ENCODE results near the gene LPIN2. TPM values are rescaled to one million over a fixed set of nuclear protein-coding genes. Genes with fewer than 3 reads are reported as not detected.
A peak's percentile ranks its signal among the peaks of the same experiment; 100 is the strongest.

LPIN2 gene
- total RNA-seq (10 to 100 TPM; 46.6 to 65.6 TPM), polyA plus RNA-seq (ENCODE audit: insufficient read length in 2 of 2) (10 to 100 TPM; 43.7 to 52.5 TPM)
- long read RNA-seq, donor 1, partial matches to known transcripts = 0 of 1 reads
- long read RNA-seq, donor 1, other reads (novel, unspliced or antisense) = 0 of 1 reads
- long read RNA-seq, donor 2, partial matches to known transcripts = 0 of 2 reads
- long read RNA-seq, donor 2, other reads (novel, unspliced or antisense) = 0 of 2 reads
- long read RNA-seq, donor 3, partial matches to known transcripts = 0 of 3 reads
- long read RNA-seq, donor 3, other reads (novel, unspliced or antisense) = 0 of 3 reads
- long read RNA-seq, donor 4, partial matches to known transcripts = 0 of 4 reads
- long read RNA-seq, donor 4, other reads (novel, unspliced or antisense) = 0 of 4 reads

GRCh38 chr18:3013024-3013804, at the start of gene LPIN2:
Gene LPIN2, minus strand, starts transcription at chr18:3013144. Its CDS starts 52,304 bp downstream, at chr18:2960840.
- under 1% methylated on average over 70 of the region's 78 CpGs for WGBS (ENCODE audit: insufficient coverage)
- Histone ChIP-seq H3K9me3 (ENCODE audit: control insufficient read depth, insufficient read depth, low read length) (no peaks in the 10 kb centered on the region), H3K4me3 (ENCODE audit: low read depth, low read length) (peak within 1 kb of the TSS; percentile 66), H3K36me3 (ENCODE audit: control insufficient read depth, insufficient read depth, low read length) (peaks cover 7% of the 10 kb centered on the region), H3K27me3 (ENCODE audit: control insufficient read depth, insufficient read depth, low read length) (no peaks in the 10 kb centered on the region), H3K27ac (ENCODE audit: low read depth, low read length) (peak within 1 kb of the TSS; percentile 83), H3K4me1 (ENCODE audit: control insufficient read depth, insufficient read depth, low read length) (peaks cover 20% of the 10 kb centered on the region)
- DNase-seq (ENCODE audit: low read depth in 4 of 6, low spot score in 6 of 6) = peak; percentile 89 to 99 (median 94)

GRCh38 chr18:3061581-3062312, 48.8 kb upstream of the LPIN2 start:
- H3K4me3 ChIP-seq (ENCODE audit: low read depth, low read length) = no peak overlapping the region
- H3K9me3 ChIP-seq (ENCODE audit: control insufficient read depth, insufficient read depth, low read length) = no peaks in the 10 kb centered on the region
- H3K36me3 ChIP-seq (ENCODE audit: control insufficient read depth, insufficient read depth, low read length) = no peaks in the 10 kb centered on the region
- H3K27ac ChIP-seq (ENCODE audit: low read depth, low read length) = no peak overlapping the region
- WGBS (ENCODE audit: insufficient coverage) = 100% methylated on average over 6 of the region's 11 CpGs
- no peak for DNase-seq (ENCODE audit: low read depth in 4 of 6, low spot score in 6 of 6)
- H3K4me1 ChIP-seq (ENCODE audit: control insufficient read depth, insufficient read depth, low read length) = peaks cover 10% of the 10 kb centered on the region
- no peaks in the 10 kb centered on the region for H3K27me3 ChIP-seq (ENCODE audit: control insufficient read depth, insufficient read depth, low read length)

DNA sequence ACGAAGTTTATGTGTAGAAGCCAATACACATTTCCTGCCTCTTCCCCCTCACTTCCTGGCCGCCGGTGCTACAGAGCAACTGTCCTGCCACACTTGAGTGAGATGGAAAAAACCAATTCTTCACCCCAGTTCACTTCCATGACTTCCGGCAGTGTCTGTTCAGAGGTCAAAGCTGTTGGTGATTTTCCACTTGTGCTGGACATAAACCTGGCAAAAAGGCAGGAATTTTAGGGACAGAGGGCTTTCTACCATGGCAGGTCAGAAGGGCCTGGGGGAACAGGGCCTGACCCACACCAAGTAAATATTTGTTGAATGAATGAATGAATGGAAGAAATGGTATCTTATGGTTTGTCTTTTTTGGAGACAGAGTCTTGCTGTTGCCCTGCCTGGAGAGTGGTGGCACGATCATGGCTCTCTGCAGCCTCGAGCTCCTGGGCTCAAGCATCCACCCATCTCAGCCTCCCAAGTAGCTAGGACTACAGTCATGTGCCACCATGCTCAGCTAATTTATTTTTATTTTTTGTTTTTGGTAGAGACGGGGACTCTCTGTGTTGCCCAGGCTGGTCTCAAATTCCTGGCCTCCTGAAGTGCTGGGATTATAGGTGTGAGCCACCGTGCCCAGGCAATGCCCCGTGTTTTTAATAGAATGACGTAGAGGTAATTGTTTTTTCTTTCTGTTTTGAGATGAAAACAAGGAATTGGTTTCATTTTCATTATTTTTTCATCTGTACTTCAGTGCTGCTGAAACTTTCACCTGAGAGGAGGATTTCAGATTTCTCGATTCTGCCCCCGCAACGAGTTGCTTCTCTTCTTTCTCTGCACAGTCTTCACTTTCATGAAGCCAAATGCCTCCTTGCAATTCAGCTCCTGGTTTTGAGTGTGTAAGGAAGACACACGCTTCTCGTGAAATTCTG, 48.0 kb upstream of the LPIN2 start:
- H3K36me3 ChIP-seq (ENCODE audit: control insufficient read depth, insufficient read depth, low read length) = no peaks in the 10 kb centered on the region
- H3K27ac ChIP-seq (ENCODE audit: low read depth, low read length) = no peak overlapping the region
- no peak for DNase-seq (ENCODE audit: low read depth in 4 of 6, low spot score in 6 of 6)
- H3K27me3 ChIP-seq (ENCODE audit: control insufficient read depth, insufficient read depth, low read length) = no peaks in the 10 kb centered on the region
- H3K4me1 ChIP-seq (ENCODE audit: control insufficient read depth, insufficient read depth, low read length) = peaks cover 10% of the 10 kb centered on the region
- whole genome bisulfite sequencing (ENCODE audit: insufficient coverage) = 94% methylated on average over 7 of the region's 15 CpGs
- H3K9me3 ChIP-seq (ENCODE audit: control insufficient read depth, insufficient read depth, low read length) = no peaks in the 10 kb centered on the region
- no peak overlapping the region for H3K4me3 ChIP-seq (ENCODE audit: low read depth, low read length)

- no peaks in the 10 kb centered on the region for H3K27me3 ChIP-seq (ENCODE audit: control insufficient read depth, insufficient read depth, low read length)
- WGBS (ENCODE audit: insufficient coverage) = no CpG with 5 or more reads among the region's 3 CpGs
- no peaks in the 10 kb centered on the region for H3K36me3 ChIP-seq (ENCODE audit: control insufficient read depth, insufficient read depth, low read length)
- DNase-seq (ENCODE audit: low read depth in 4 of 6, low spot score in 6 of 6) = no peak
- peaks cover 10% of the 10 kb centered on the region for H3K4me1 ChIP-seq (ENCODE audit: control insufficient read depth, insufficient read depth, low read length)
- no peaks in the 10 kb centered on the region for H3K9me3 ChIP-seq (ENCODE audit: control insufficient read depth, insufficient read depth, low read length)
- peak overlapping the region; percentile 64 for H3K27ac ChIP-seq (ENCODE audit: low read depth, low read length)
- H3K4me3 ChIP-seq (ENCODE audit: low read depth, low read length) = no peak overlapping the region
Measured at GRCh38 chr18:3059272-3059671, 46.3 kb upstream of the LPIN2 start.

- Histone ChIP-seq H3K4me3 (ENCODE audit: low read depth, low read length) (no peak overlapping the region), H3K36me3 (ENCODE audit: control insufficient read depth, insufficient read depth, low read length) (no peaks in the 10 kb centered on the region), H3K27ac (ENCODE audit: low read depth, low read length) (peak overlapping the region; percentile 64), H3K4me1 (ENCODE audit: control insufficient read depth, insufficient read depth, low read length) (peaks cover 10% of the 10 kb centered on the region), H3K27me3 (ENCODE audit: control insufficient read depth, insufficient read depth, low read length) (no peaks in the 10 kb centered on the region), H3K9me3 (ENCODE audit: control insufficient read depth, insufficient read depth, low read length) (no peaks in the 10 kb centered on the region)
- 88% methylated on average over 1 of the region's 6 CpGs for WGBS (ENCODE audit: insufficient coverage)
- no peak for DNase-seq (ENCODE audit: low read depth in 4 of 6, low spot score in 6 of 6)
Measured at GRCh38 chr18:3058328-3059191, 45.6 kb upstream of the LPIN2 start.

DNA sequence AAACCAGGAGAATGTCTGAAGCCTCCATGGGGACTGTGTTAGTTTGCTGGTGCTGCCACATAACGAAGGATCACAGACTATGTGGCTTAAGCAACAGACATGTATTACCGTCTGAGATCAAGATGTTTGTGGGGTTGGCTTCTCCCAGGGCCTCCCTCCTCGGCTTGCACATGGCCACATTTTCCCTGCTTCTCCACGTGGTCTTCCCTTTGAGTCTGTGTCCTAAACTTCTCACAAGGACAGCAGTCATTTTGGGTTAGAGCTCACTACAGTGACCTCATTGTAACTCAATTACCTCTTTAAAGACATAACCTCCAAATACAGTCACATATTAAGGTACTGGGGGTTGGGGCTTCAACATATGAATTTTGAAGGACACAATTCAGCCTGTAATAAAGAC, 44.6 kb upstream of the LPIN2 start:
- 86% methylated on average over 4 of the region's 4 CpGs for WGBS (ENCODE audit: insufficient coverage)
- no peak overlapping the region for H3K4me3 ChIP-seq (ENCODE audit: low read depth, low read length)

DNA sequence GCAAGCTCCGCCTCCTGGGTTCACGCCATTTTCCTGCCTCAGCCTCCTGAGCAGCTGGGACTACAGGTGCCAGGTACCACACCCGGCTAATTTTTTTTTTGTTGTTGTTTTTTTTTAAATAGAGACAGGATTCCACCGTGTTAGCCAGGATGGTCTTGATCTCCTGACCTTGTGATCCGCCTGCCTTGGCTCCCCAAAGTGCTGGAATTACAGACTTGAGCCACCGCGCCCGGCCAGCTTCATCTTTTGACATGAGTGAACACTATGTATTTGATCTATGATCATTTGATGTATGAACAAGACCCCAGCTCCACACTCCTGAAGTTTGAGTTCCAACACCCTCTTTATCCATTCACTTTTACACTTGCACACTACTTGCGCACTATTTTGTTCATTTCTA, 43.4 kb upstream of the LPIN2 start:
- WGBS (ENCODE audit: insufficient coverage) = 100% methylated on average over 4 of the region's 9 CpGs
- no peaks in the 10 kb centered on the region for H3K9me3 ChIP-seq (ENCODE audit: control insufficient read depth, insufficient read depth, low read length)
- no peak overlapping the region for H3K4me3 ChIP-seq (ENCODE audit: low read depth, low read length)
- peaks cover 5% of the 10 kb centered on the region for H3K4me1 ChIP-seq (ENCODE audit: control insufficient read depth, insufficient read depth, low read length)
- DNase-seq (ENCODE audit: low read depth in 4 of 6, low spot score in 6 of 6) = no peak
- H3K27me3 ChIP-seq (ENCODE audit: control insufficient read depth, insufficient read depth, low read length) = no peaks in the 10 kb centered on the region
- no peak overlapping the region for H3K27ac ChIP-seq (ENCODE audit: low read depth, low read length)
- no peaks in the 10 kb centered on the region for H3K36me3 ChIP-seq (ENCODE audit: control insufficient read depth, insufficient read depth, low read length)

More for the DNA sequence above, 44.6 kb upstream of the LPIN2 start:
- Histone ChIP-seq H3K27ac (ENCODE audit: low read depth, low read length) (no peak overlapping the region), H3K4me1 (ENCODE audit: control insufficient read depth, insufficient read depth, low read length) (peaks cover 5% of the 10 kb centered on the region), H3K9me3 (ENCODE audit: control insufficient read depth, insufficient read depth, low read length) (no peaks in the 10 kb centered on the region), H3K27me3 (ENCODE audit: control insufficient read depth, insufficient read depth, low read length) (no peaks in the 10 kb centered on the region), H3K36me3 (ENCODE audit: control insufficient read depth, insufficient read depth, low read length) (no peaks in the 10 kb centered on the region)
- DNase-seq (ENCODE audit: low read depth in 4 of 6, low spot score in 6 of 6) = no peak

DNA sequence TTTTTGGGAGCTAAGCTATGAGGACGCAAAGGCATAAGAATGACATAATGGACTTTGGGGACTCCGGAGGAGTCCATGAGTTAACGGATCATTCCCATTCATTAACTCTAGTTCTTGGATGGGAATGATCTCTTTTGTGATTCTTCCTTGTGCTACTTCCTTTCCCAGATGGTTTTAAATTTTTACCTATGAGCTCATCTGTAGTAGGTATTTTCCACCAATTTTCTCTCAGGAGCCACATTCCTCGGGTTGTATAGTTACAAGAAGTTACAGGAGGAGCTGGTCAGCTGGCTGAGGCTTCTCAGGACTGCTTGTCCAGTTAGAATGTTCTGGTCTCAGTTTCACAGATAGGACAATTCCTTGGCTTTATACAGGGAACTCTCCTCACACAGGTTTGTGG, 42.9 kb upstream of the LPIN2 start:
- no peak for DNase-seq (ENCODE audit: low read depth in 4 of 6, low spot score in 6 of 6)
- Histone ChIP-seq H3K27me3 (ENCODE audit: control insufficient read depth, insufficient read depth, low read length) (no peaks in the 10 kb centered on the region), H3K4me1 (ENCODE audit: control insufficient read depth, insufficient read depth, low read length) (peaks cover 5% of the 10 kb centered on the region), H3K9me3 (ENCODE audit: control insufficient read depth, insufficient read depth, low read length) (no peaks in the 10 kb centered on the region), H3K4me3 (ENCODE audit: low read depth, low read length) (no peak overlapping the region), H3K36me3 (ENCODE audit: control insufficient read depth, insufficient read depth, low read length) (no peaks in the 10 kb centered on the region), H3K27ac (ENCODE audit: low read depth, low read length) (no peak overlapping the region)
- WGBS (ENCODE audit: insufficient coverage) = no CpG with 5 or more reads among the region's 4 CpGs

Measured in spinal cord (tissue), 10 donors.